Caco-2 (cell line): Measurements from ENCODE around the gene LMNTD2. TPM values are rescaled to one million over a fixed set of nuclear protein-coding genes. Genes with fewer than 3 reads are reported as not detected.

ENCODE experiments used
- microRNA-seq: library from miRNA; unstranded; fragments of <30 nt; microRNA quantifications from one replicate; pipeline ENCODE4 v1.2.0, GENCODE V29; 2022
- total RNA-seq: library from RNA; stranded (reverse); gene quantifications from 2 replicates; pipeline ENCODE4 v1.2.3, GENCODE V29; 2022

The LMNTD2 gene
- total RNA-seq, 1 experiment from 2014 or later: 11.9 TPM

Small RNA genes within 50 kb of the gene (microRNA-seq; reads per million reads assigned to microRNA genes)
- 435 reads per million, percentile 81 among the genes with 10 or more reads in this experiment for gene MIR210

Other genes with a start within 250 kb of the LMNTD2 start
- 3.0 and 3.2 TPM in 2 replicates for gene IFITM1, start 246.7 kb downstream of the LMNTD2 start, total RNA-seq
- gene IFITM3, start 239.9 kb downstream of the LMNTD2 start, total RNA-seq: 6.9 and 12.4 TPM in 2 replicates
- 30.7 and 35.6 TPM in 2 replicates for gene B4GALNT4, start 191.2 kb downstream of the LMNTD2 start, total RNA-seq
- 143 and 149 TPM in 2 replicates for gene PKP3, start 166.5 kb downstream of the LMNTD2 start, total RNA-seq
- 119 and 124 TPM in 2 replicates for gene SIGIRR, start 145.7 kb downstream of the LMNTD2 start, total RNA-seq
- 85.5 and 92.6 TPM in 2 replicates for gene ANO9, start 118.7 kb downstream of the LMNTD2 start, total RNA-seq
- gene PTDSS2, start 110.5 kb downstream of the LMNTD2 start, total RNA-seq: 40.6 and 44.3 TPM in 2 replicates
- 134 and 136 TPM in 2 replicates for gene RNH1, start 53.5 kb downstream of the LMNTD2 start, total RNA-seq
- 60.2 and 69.0 TPM in 2 replicates for gene HRAS, start 25.2 kb downstream of the LMNTD2 start, total RNA-seq
- 4.3 and 4.4 TPM in 2 replicates for gene LRRC56, start 23.2 kb downstream of the LMNTD2 start, total RNA-seq
- 61.1 and 65.5 TPM in 2 replicates for gene RASSF7, start 232 bp upstream of the LMNTD2 start, total RNA-seq
- 43.9 and 46.8 TPM in 2 replicates for gene PHRF1, start 15.7 kb upstream of the LMNTD2 start, total RNA-seq
- gene IRF7, start 55.2 kb upstream of the LMNTD2 start, total RNA-seq: 27.2 and 31.2 TPM in 2 replicates
- 30.2 and 42.0 TPM in 2 replicates for gene CDHR5, start 64.2 kb upstream of the LMNTD2 start, total RNA-seq
- gene SCT, start 66.4 kb upstream of the LMNTD2 start, total RNA-seq: not detected in 2 replicates
- 1.0 and 1.1 TPM in 2 replicates for gene DRD4, start 76.5 kb upstream of the LMNTD2 start, total RNA-seq
- gene DEAF1, start 134.5 kb upstream of the LMNTD2 start, total RNA-seq: 50.6 and 56.6 TPM in 2 replicates
- 70.3 and 74.7 TPM in 2 replicates for gene TMEM80, start 135.1 kb upstream of the LMNTD2 start, total RNA-seq
- 203 and 224 TPM in 2 replicates for gene EPS8L2, start 145.5 kb upstream of the LMNTD2 start, total RNA-seq
- 293 and 300 TPM in 2 replicates for gene TALDO1, start 186.7 kb upstream of the LMNTD2 start, total RNA-seq
- 85.0 and 91.5 TPM in 2 replicates for gene GATD1, start 216.7 kb upstream of the LMNTD2 start, total RNA-seq
- not detected in 2 replicates for gene CEND1, start 229.4 kb upstream of the LMNTD2 start, total RNA-seq
- 31.8 and 37.6 TPM in 2 replicates for gene SLC25A22, start 237.5 kb upstream of the LMNTD2 start, total RNA-seq
- 21.3 and 25.3 TPM in 2 replicates for gene PIDD1, start 244.5 kb upstream of the LMNTD2 start, total RNA-seq
- gene RPLP2, start 249.2 kb upstream of the LMNTD2 start, total RNA-seq: 2,622 and 2,843 TPM in 2 replicates